H1 (cell line): ENCODE measurements around the gene NUP85. TPM values are rescaled to one million over a fixed set of nuclear protein-coding genes. Genes with fewer than 3 reads are reported as not detected.

ENCODE experiments used
- BRCA1 ChIP-seq: IDR thresholded peaks from 2 replicates; pipeline ENCODE4 v1.6.1; 2012; ENCODE audit warnings: low read depth, low read length, improper control_type of control experiment
- JUN ChIP-seq: IDR thresholded peaks from 2 replicates; pipeline ENCODE4 v1.6.1; 2011; ENCODE audit warnings: low read depth, mild to moderate bottlenecking, improper control_type of control experiment, low read length
- polyA plus RNA-seq, 7 experiments: library from polyadenylated mRNA; depleted of rRNA in 3 of 7; stranded (reverse) in 5 of 7; unstranded in 2 of 7; fragments of >200 nt in 5 of 7; fragments of 200-250 nt in 2 of 7; gene quantifications; 1 replicate in 5 of 7; 2 replicates in 1 of 7; 4 replicates in 1 of 7; pipeline versions ENCODE4 v1.2.1 to v1.2.3, GENCODE V29; 2011 to 2013; ENCODE audit warnings: missing spikeins in 2 of 7, mixed read lengths in 2 of 7
- total RNA-seq: library from RNA; stranded (reverse); fragmentation: NEBNext Ultra II Directional; extraction: Animal tissue kit (Norgen Biotek cat#: 25700); gene quantifications from 2 replicates; pipeline ENCODE4 v1.2.1, GENCODE V29; 2021

The NUP85 gene
- total and polyA plus RNA-seq, 2 of the 8 experiments (the other 6 are each of a cell fraction or from before 2014, with no cell fraction given) = 98.5 to 154 TPM

DNA sequence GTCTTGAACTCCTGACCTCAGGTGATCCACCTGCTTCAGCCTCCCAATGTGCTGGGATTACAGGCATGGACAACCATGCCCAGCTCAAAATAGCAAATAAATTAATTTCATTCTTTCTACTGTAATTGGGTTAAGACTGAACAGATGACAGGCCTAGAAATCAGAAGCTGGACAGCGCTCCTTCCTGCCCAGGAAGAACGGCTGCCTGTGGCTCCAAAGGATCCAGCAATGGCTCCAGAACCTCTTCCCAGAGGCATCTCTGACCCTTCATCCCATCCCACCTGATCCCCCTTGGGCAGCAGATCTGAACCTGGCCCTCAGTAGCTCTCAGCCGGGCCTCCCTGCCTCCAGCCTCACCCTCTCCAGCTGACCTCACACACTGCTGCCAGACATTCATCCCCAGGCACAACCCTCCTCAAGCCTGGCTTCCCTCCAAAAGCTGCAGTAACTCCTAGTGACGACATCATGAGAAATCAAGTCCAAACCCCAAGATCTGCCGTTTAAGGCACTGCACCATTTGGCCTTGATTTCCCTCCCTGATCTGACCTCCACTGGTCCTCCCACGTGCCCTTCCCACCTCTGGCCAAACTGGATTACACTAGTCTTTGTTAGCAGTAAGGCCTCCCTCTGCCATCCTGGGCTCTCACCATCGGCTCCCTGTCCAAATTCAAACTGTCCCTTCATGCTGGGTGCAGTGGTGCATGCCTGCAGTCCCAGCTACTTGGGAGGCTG, 68.7 kb downstream of the NUP85 start (continued):
- no peak for TF ChIP-seq JUN
- no peak for TF ChIP-seq BRCA1
